Activated CD4-positive, alpha-beta T cell treated with anti-CD3 and anti-CD28 coated beads for 1 hour (primary cell): Measurements from ENCODE around the gene TIMM29.
"Not testable (repeated sequence)": the region's sequence is repeated elsewhere in the genome, so short reads cannot be mapped to it uniquely, and the experiment has no call there.

ENCODE experiments used
- DNase-seq: peaks from one replicate; pipeline ENCODE4 v3.0.0-alpha.2; 2020

The TIMM29 gene

GRCh38 chr19:10946958-10947657, 18.5 kb downstream of the TIMM29 start:
- no peak for DNase-seq

GRCh38 chr19:10952809-10953208, 24.2 kb downstream of the TIMM29 start:
- DNase-seq, result no peak

- DNase-seq, result not testable (repeated sequence)
Measured at GRCh38 chr19:10959277-10959968, 30.8 kb downstream of the TIMM29 start.

- peak; percentile 98 for DNase-seq
Measured at GRCh38 chr19:10960314-10961072, 31.9 kb downstream of the TIMM29 start, which contains the start of gene SMARCA4. SMARCA4 (plus strand) TSS chr19:10961030; CDS start chr19:10984152, 23,122 bp downstream.

DNA sequence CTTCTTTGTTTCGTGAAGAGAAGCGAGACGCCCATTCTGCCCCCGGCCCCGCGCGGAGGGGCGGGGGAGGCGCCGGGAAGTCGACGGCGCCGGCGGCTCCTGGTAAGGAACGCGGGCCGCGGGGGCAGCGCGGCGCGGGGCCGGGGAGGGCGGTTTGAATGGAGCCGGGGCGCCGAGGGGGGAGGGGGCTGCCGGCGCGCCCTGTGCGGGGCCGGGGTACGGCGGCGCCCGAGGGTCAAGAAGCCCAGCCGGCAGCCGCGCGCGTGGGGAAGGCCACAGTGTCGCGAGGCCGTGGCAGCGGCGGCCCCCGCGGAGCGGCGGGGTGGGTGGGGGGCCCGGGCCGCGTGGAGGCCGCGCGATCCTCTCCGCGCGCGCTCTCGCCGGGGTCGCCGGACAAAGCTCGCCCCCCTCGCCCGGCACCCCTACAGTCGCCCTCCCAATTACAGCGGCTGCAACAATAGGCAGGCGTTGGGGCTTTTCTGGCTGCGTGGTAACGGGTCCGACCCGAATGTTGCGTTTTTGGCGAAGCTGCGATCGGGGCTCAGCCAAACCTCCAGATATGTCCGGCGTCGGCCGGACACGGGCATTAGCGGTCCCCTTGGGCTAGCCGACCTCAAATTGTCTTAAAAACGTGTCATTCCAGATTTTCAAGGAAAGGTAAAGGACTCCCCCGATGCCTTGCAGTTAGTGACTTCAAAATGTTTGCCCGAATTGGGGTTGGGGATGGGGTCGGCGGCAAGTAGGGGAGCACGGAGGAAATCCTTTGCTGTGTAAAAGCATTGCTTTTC, 32.7 kb downstream of the TIMM29 start:
- DNase-seq, result no peak

DNA sequence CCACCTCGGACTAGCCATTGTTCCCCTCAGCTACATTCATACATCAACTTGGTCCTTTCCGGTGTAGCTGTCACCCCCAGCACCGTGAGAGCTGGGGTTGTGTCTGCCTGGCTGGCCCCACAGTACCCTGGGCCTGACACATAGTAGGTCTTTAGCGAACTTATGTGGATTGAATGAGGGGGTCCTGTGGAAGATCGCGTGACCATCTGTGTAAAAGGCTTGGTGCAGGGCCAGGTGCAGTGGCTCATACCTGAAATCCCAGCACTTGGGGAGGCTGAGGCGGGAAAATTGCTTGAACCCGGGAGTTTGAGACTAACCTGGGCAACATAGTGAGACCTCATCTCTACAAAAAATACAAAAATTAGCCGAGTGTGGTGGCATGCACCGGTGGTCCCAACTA, 34.3 kb downstream of the TIMM29 start:
- no peak for DNase-seq

DNA sequence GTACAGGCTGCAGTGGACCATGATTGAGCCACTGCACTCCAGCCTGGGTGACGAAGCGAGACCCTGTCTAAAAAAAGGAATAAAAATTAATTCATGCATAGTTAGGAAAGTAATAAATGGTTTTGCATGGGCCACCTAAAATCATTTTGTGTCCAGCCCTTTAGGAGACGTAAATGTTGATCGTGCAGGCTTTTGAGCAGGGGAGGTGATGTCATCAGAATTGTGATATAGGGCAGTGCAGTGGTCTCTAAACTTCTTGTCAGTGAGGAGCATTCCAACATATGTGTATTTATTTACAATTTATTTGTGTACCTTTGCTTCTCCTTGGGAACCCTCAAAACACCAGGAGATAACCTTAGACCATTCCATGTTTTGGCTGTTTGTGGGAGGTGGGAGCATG, 35.3 kb downstream of the TIMM29 start:
- DNase-seq, result no peak

DNA sequence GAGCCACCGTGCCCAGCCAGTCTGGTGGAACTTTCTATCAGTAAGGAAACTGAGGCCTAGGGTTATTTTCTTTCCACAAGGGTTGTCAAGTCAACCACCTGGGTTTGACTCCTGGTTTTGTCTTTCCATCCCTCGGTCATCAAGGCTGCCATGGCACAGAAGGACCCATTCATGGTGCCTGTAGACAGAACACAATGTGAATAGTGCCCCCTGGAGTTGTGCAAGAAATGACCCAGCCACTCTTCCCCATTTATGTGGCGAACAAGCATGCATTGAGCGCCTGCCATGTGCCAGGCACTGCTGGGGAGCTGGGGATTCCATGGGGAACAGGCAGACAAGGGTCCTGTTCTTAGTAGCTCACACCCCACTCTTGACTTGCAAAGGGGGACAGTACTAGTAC, 36.3 kb downstream of the TIMM29 start:
- DNase-seq, result no peak

GRCh38 chr19:10965398-10965797, 36.8 kb downstream of the TIMM29 start:
- no peak for DNase-seq

GRCh38 chr19:10966809-10967208, 38.2 kb downstream of the TIMM29 start:
- no peak for DNase-seq

DNA sequence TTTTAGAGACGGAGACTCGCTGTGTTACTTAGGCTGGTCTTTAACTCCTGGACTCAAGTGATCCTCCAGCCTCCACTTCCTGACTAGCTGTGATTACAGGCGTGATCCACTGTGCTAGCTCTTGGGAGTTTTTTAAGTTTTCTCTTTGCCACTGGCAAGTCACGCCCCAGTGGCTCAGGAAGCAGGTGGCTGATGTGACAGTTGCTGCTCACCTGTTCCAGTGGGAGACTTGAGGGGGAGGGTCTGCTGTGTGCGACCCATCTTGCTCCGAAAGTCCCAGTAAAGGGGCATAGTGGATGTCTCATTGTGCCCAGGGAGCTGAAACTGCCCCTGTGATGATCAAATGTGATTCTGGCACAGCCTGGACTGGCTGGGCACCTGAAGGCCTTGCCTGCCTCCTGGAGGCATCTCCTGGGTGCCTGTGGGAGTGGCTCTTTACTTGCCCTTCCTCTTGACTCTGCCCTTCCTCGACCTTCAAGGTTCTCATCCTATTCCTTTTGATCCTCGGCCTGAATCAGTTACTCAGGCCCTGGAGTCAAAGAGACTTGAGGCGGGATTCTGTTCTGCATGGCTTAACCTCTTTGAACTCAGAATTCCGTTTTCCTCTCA, 40.0 kb downstream of the TIMM29 start:
- DNase-seq, result no peak

GRCh38 chr19:10971107-10971726, 42.6 kb downstream of the TIMM29 start:
- no peak for DNase-seq

DNA sequence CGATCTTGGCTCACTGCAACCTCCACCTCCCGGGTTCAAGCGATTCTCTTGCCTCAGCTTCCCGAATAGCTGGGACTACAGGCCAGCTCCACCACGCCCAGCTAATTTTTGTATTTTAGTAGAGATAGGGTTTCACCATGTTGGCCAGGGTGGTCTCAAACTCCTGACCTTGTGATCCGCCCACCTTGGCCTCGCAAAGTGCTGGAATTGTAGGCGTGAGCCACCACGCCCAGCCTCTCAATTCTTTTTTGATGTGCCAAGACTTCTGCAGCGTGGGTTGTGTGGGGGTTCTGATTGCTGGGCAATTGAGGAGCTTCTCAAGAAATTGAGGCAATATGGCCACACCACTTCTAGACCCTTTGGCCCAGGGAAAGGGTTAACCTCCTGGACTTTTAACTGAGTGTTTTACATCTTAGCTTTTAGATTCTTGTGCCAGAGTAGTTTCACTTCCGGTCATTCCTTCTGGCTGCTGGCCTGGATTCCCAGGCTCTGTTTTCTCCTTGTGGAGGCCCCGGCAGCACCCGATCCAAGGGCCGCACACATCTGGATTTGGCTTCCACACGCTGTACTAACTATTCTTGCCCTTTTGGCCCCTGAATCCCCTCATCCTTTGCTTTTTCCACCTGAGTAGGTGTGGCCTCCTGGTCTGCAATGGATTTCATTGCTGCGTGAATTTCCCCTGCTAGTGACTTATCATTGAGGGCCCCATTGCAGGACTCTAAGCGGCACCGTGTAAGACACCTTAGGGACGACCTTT, 46.9 kb downstream of the TIMM29 start:
- DNase-seq, result no peak

GRCh38 chr19:10976131-10976892, 47.7 kb downstream of the TIMM29 start:
- DNase-seq, result no peak

DNA sequence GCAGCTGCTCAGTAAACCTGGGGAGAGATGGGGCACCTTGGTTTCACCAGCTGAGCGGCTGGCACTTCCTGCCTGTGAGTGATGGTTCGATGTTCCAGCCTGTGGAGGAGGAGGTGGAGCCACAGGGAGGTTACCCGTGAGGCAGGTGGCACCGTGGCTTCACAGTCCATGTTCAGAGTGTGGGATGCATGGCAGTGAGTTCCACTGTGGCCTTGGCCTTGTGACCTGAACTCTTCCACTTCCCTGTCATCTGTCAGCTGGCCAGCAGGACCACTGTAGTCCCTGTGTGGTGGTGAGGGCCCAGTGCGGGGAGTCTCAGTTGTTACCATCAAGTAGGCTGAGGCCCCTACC, 49.1 kb downstream of the TIMM29 start:
- DNase-seq, result no peak
